H9 (cell line): ENCODE results near the gene STX16. TPM values are rescaled to one million over a fixed set of nuclear protein-coding genes. Genes with fewer than 3 reads are reported as not detected.

Source experiments
- DNase-seq: peaks from one replicate; pipeline ENCODE4 v3.0.0-alpha.2; 2017
- H2AFZ ChIP-seq: one replicate; pipeline ENCODE4 v1.6.1; 2013; ENCODE audit warnings: mild to moderate bottlenecking, low read length, control low read depth, moderate library complexity
- H2AK5ac ChIP-seq: 2 replicates; pipeline ENCODE4 v1.6.1; 2013; ENCODE audit warnings: low read length, control low read depth, mixed read lengths; ENCODE audit not compliant: insufficient read length
- H2BK120ac ChIP-seq: one replicate; pipeline ENCODE4 v1.6.1; 2013; ENCODE audit warnings: low read depth, mild to moderate bottlenecking, low read length, control low read depth, inconsistent platforms; ENCODE audit not compliant: poor library complexity, severe bottlenecking
- H2BK12ac ChIP-seq: 2 replicates; pipeline ENCODE4 v1.6.1; 2013; ENCODE audit warnings: low read length, control low read depth, mixed read lengths, low read depth; ENCODE audit not compliant: insufficient read length
- H2BK15ac ChIP-seq: 2 replicates; pipeline ENCODE4 v1.6.1; 2013; ENCODE audit warnings: low read depth, low read length, control low read depth
- H2BK20ac ChIP-seq: one replicate; pipeline ENCODE4 v1.6.1; 2013; ENCODE audit warnings: low read depth, mild to moderate bottlenecking, low read length, control low read depth, inconsistent platforms; ENCODE audit not compliant: poor library complexity, severe bottlenecking
- H2BK5ac ChIP-seq: 2 replicates; pipeline ENCODE4 v1.6.1; 2013; ENCODE audit warnings: low read length, control low read depth, mixed read lengths; ENCODE audit not compliant: insufficient read length
- H3K14ac ChIP-seq: 2 replicates; pipeline ENCODE4 v1.6.1; 2013; ENCODE audit warnings: low read length, control low read depth; ENCODE audit not compliant: insufficient read depth
- H3K18ac ChIP-seq: 2 replicates; pipeline ENCODE4 v1.6.1; 2013; ENCODE audit warnings: low read depth, mild to moderate bottlenecking, mixed read lengths, low read length, control low read depth; ENCODE audit not compliant: insufficient read length
- H3K23ac ChIP-seq: 2 replicates; pipeline ENCODE4 v1.6.1; 2013; ENCODE audit warnings: low read length, control low read depth, mixed read lengths, low read depth; ENCODE audit not compliant: insufficient read length
- H3K23me2 ChIP-seq: 2 replicates; pipeline ENCODE4 v1.6.1; 2013; ENCODE audit warnings: low read depth, mild to moderate bottlenecking, mixed read lengths, low read length, control low read depth; ENCODE audit not compliant: insufficient read length, poor library complexity, severe bottlenecking
- H3K27ac ChIP-seq: 2 replicates; pipeline ENCODE4 v1.5.1; 2013; ENCODE audit warnings: low read length, control low read depth, mixed read lengths, low read depth; ENCODE audit not compliant: insufficient read length
- H3K27me3 ChIP-seq: 2 replicates; pipeline ENCODE4 v1.6.1; 2013; ENCODE audit warnings: low read length, control low read depth, inconsistent platforms; ENCODE audit not compliant: insufficient read depth
- H3K4ac ChIP-seq: 2 replicates; pipeline ENCODE4 v1.6.1; 2013; ENCODE audit warnings: low read depth, mild to moderate bottlenecking, control low read depth, inconsistent platforms, low read length, moderate library complexity
- H3K4me1 ChIP-seq: 2 replicates; pipeline ENCODE4 v1.6.1; 2013; ENCODE audit warnings: low read length, control low read depth, inconsistent platforms; ENCODE audit not compliant: insufficient read depth
- H3K4me2 ChIP-seq: 2 replicates; pipeline ENCODE4 v1.6.1; 2013; ENCODE audit warnings: low read length, control low read depth, mixed read lengths; ENCODE audit not compliant: insufficient read length, insufficient read depth
- H3K56ac ChIP-seq: 2 replicates; pipeline ENCODE4 v1.6.1; 2013; ENCODE audit warnings: low read depth, mild to moderate bottlenecking, mixed read lengths, low read length, control low read depth; ENCODE audit not compliant: insufficient read length
- H3K79me1 ChIP-seq: 2 replicates; pipeline ENCODE4 v1.6.1; 2013; ENCODE audit warnings: low read depth, mild to moderate bottlenecking, moderate library complexity, low read length, control low read depth, inconsistent platforms; ENCODE audit not compliant: insufficient read depth, poor library complexity, severe bottlenecking
- H3K79me2 ChIP-seq: 2 replicates; pipeline ENCODE4 v1.6.1; 2013; ENCODE audit warnings: low read length, control low read depth, inconsistent platforms; ENCODE audit not compliant: insufficient read depth
- H3K9ac ChIP-seq: 2 replicates; pipeline ENCODE4 v1.6.1; 2013; ENCODE audit warnings: low read length, control low read depth, mixed read lengths; ENCODE audit not compliant: insufficient read length; ENCODE audit errors: extremely low read depth
- H3K9me3 ChIP-seq: one replicate; pipeline ENCODE4 v1.6.1; 2013; ENCODE audit warnings: low read depth, low read length, inconsistent platforms; ENCODE audit not compliant: control insufficient read depth
- H3T11ph ChIP-seq: one replicate; pipeline ENCODE4 v1.6.1; 2013; ENCODE audit warnings: mild to moderate bottlenecking, low read length, control low read depth, inconsistent platforms
- H4K20me1 ChIP-seq: one replicate; pipeline ENCODE4 v1.6.1; 2013; ENCODE audit not compliant: control insufficient read depth, insufficient read length, insufficient read depth
- H4K5ac ChIP-seq: 2 replicates; pipeline ENCODE4 v1.6.1; 2013; ENCODE audit warnings: low read depth, mild to moderate bottlenecking, mixed read lengths, low read length, control low read depth; ENCODE audit not compliant: insufficient read length
- H4K8ac ChIP-seq: replicated peaks from 2 replicates; pipeline ENCODE4 v1.6.1; 2013; ENCODE audit warnings: low read length, control low read depth, mixed read lengths, low read depth; ENCODE audit not compliant: insufficient read length
- H4K91ac ChIP-seq: 2 replicates; pipeline ENCODE4 v1.6.1; 2013; ENCODE audit warnings: low read depth, mild to moderate bottlenecking, moderate library complexity, mixed read lengths, low read length, control low read depth; ENCODE audit not compliant: insufficient read length
- H3K27ac Mint-ChIP-seq, 3 experiments: 2 replicates in 2 of 3; 3 replicates in 1 of 3; pipeline ENCODE4 v1.8.0; 2020 to 2021; ENCODE audit warnings: mixed read lengths in 3 of 3, mild to moderate bottlenecking in 1 of 3, moderate library complexity in 1 of 3
- H3K27me3 Mint-ChIP-seq: 2 replicates; pipeline ENCODE4 v1.8.0; 2021; ENCODE audit warnings: low read depth, mild to moderate bottlenecking, moderate library complexity, mixed read lengths
- H3K36me3 Mint-ChIP-seq, 3 experiments: 2 replicates in 2 of 3; 3 replicates in 1 of 3; pipeline ENCODE4 v1.8.0; 2020 to 2021; ENCODE audit warnings: low read depth in 3 of 3, mixed read lengths in 3 of 3; ENCODE audit not compliant: insufficient read depth in 1 of 3
- H3K4me1 Mint-ChIP-seq, 2 experiments: 2 replicates each; pipeline ENCODE4 v1.8.0; 2020; ENCODE audit warnings: mixed read lengths in 2 of 2
- H3K4me3 Mint-ChIP-seq, 2 experiments: 2 replicates in 1 of 2; 3 replicates in 1 of 2; pipeline ENCODE4 v1.8.0; 2020 to 2021; ENCODE audit warnings: mild to moderate bottlenecking in 2 of 2, mixed read lengths in 2 of 2, moderate library complexity in 1 of 2
- H3K9me3 Mint-ChIP-seq, 2 experiments: 2 replicates in 1 of 2; 3 replicates in 1 of 2; pipeline ENCODE4 v1.8.0; 2020; ENCODE audit warnings: mild to moderate bottlenecking in 2 of 2, mixed read lengths in 2 of 2, moderate library complexity in 1 of 2
- WGBS: extraction: QIAGEN DNeasy Blood & Tissue Kit; methylation state at CpG from one replicate; pipeline ENCODE4 v1.1.7; 2013; ENCODE audit warnings: missing lambda C conversion rate, low lambda C conversion rate, mixed read lengths; ENCODE audit not compliant: insufficient read length; ENCODE audit errors: extremely low coverage; 5-methylcytosine and 5-hydroxymethylcytosine counted together
- total RNA-seq: library from RNA; stranded (reverse); gene quantifications from 2 replicates; pipeline ENCODE4 v1.2.1, GENCODE V29; 2021
- TF ChIP-seq, protein P1 (sequence below): fragments of 200-600 bp; sonication (generic); conservative IDR thresholded peaks from 3 replicates; pipeline ENCODE4 v1.8.0; 2021; ENCODE audit warnings: antibody characterized with exemption, mild to moderate bottlenecking

The STX16 gene
- total RNA-seq, 1 experiment from 2014 or later: 87.8 TPM

- H3K4ac ChIP-seq: no peak overlapping the region
- H3K23ac ChIP-seq: no peak overlapping the region
- H3K4me2 ChIP-seq: no peak overlapping the region
- no peak overlapping the region for H2BK15ac ChIP-seq
- no peaks in the 10 kb centered on the region for H4K20me1 ChIP-seq
- H4K8ac ChIP-seq: no peak overlapping the region
- no peak overlapping the region for H2BK12ac ChIP-seq
- H3K79me1 ChIP-seq: no peaks in the 10 kb centered on the region
- WGBS: no CpG with 5 or more reads among the region's 27 CpGs
- no peak overlapping the region for H2AFZ ChIP-seq
- H3K23me2 ChIP-seq: no peaks in the 10 kb centered on the region
- no peaks in the 10 kb centered on the region for H3K27me3 ChIP-seq
- Mint-ChIP-seq H3K4me1 (peaks cover 8 to 9% of the 10 kb centered on the region in 2 experiments), H3K27me3 (no peaks in the 10 kb centered on the region), H3K4me3 (no peak overlapping the region), H3K36me3 (peaks cover 12 to 43% (median 30%) of the 10 kb centered on the region in 3 experiments; a peak in 6 of 7 replicates), H3K27ac (peak overlapping the region in 1 of 3 experiments; percentile 48; a peak in 1 of 7 replicates), H3K9me3 (no peaks in the 10 kb centered on the region)
- no peak overlapping the region for H4K91ac ChIP-seq
- no peak overlapping the region for H3K9ac ChIP-seq
- no peak for DNase-seq
- no peak overlapping the region for H3K56ac ChIP-seq
- no peak overlapping the region for H3T11ph ChIP-seq
- no peak overlapping the region for H3K14ac ChIP-seq
- H2BK5ac ChIP-seq: no peak overlapping the region
- no peak overlapping the region for H2BK120ac ChIP-seq
- no peak overlapping the region for H3K18ac ChIP-seq
- TF ChIP-seq, protein P1, sequence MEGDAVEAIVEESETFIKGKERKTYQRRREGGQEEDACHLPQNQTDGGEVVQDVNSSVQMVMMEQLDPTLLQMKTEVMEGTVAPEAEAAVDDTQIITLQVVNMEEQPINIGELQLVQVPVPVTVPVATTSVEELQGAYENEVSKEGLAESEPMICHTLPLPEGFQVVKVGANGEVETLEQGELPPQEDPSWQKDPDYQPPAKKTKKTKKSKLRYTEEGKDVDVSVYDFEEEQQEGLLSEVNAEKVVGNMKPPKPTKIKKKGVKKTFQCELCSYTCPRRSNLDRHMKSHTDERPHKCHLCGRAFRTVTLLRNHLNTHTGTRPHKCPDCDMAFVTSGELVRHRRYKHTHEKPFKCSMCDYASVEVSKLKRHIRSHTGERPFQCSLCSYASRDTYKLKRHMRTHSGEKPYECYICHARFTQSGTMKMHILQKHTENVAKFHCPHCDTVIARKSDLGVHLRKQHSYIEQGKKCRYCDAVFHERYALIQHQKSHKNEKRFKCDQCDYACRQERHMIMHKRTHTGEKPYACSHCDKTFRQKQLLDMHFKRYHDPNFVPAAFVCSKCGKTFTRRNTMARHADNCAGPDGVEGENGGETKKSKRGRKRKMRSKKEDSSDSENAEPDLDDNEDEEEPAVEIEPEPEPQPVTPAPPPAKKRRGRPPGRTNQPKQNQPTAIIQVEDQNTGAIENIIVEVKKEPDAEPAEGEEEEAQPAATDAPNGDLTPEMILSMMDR: no peak
- H3K79me2 ChIP-seq: peaks cover 2% of the 10 kb centered on the region; the same call in 1 of the 2 replicates
- H2BK20ac ChIP-seq: no peak overlapping the region
- H4K5ac ChIP-seq: no peak overlapping the region
- no peaks in the 10 kb centered on the region for H3K9me3 ChIP-seq
- no peak overlapping the region for H3K27ac ChIP-seq
- H2AK5ac ChIP-seq: no peak overlapping the region
- H3K4me1 ChIP-seq: peaks cover 2% of the 10 kb centered on the region; the same call in 1 of the 2 replicates
Observed at GRCh38 chr20:58698741-58699622, 47.9 kb downstream of the STX16 start.
